GM19395 (cell line): Measurements from ENCODE around the gene ZNF764.
"Not testable (repeated sequence)": the region's sequence is repeated elsewhere in the genome, so short reads cannot be mapped to it uniquely, and the experiment has no call there.

Experiments used
- ATAC-seq: cut with Tn5 transposase; IDR thresholded peaks from one replicate; pipeline ENCODE4 v1.9.1; 2021; ENCODE audit warnings: mild to moderate bottlenecking, moderate library complexity; ENCODE audit not compliant: unreplicated experiment

The ZNF764 gene

DNA sequence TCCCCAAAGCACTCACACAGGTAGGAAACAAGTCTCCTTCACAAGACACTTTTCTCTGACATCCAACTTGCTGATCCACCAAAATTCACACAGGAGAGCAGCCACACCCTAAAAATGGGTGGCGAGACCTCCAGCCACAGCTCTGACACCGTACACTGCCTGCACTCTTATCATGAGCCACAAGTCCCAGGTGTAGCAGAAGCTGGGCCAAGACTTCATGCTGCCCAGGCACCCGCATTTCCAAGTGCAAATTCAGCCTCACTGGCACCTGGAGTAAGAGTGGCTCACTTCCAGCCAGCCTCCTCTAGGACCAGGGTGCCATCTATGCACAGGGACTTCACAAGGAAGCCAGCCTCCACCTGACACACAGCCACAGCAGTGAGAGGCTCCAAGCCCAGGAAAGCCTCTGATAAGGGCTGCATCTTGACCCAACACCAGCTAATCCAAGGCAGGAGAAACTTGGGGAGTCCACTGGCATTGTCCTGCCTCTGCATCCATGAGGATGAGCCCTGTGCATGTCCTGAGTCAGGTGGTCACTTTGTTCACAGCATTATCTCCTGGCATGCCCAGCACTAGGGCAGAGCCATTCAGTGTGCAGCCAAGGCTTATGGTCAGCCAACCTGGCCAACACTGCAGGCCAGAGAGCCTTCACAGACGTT lies 29.2 kb downstream of the ZNF764 start:
- no peak for ATAC-seq

DNA sequence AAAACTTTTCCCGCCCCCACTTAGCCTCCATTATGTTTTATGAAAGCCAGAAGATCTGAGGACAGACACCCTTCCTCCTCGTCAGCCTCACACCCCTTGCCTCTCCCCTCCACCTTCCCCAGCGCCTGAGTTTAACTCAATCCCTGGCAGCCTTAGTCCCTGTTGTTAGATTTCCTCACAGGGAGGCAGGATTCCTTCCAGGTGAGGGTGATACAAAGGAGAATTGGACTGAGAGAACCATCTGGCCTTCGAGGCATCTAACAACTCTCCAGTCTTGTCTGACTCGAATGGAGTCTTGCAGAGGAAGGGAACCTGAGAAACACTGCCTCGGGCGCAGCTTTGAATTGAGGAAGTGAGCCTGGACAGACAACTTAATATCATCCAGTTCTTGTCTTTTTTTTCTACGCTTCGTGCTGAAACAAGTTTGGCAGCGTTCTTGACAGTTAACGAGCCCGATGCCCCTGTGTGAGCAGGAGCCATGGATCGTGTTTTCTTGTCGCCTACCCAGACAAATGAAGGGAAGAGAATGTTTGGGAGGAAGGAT lies 30.5 kb downstream of the ZNF764 start:
- peak; percentile 13 for ATAC-seq

DNA sequence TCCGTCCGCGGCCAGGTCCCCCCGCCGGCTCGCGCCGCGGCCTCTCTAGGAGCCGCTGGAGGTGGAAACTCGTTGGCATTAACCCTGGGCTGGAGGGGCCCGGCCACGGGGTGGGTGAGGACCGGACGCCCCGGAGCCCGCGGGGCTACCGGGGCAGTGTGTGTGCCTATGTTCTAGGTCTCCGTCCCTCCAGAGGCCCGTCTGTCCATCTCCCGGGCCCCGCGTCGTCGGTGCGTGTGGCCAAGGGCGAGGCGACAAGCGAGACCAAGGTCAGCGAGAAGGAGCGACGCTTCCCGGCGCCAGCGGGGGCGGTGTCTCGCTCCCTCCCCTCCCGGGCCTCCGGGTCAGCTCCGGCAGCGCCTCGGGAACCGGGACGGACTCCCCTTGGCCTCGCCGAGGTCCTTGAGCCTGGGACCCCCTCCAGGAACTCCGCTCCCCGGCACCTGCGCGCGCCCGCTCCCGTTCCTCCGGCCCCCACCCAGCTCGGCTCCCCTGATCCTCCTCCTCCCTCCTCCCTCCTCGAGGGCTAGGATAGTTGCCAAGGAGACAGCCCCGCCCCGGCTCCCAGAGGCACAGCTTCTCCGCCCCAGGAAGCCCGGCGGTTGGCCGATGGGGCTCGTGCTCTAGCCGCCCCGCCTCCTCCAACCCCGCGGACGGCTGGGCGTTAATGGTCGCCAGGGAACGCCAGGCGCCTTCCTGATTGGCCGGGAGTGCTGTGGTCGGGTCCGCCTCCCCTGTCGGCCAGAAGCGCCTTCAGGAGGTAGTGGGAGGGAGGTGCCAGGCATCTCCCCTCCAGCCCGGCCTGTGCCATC lies 31.1 kb downstream of the ZNF764 start:
- ATAC-seq = peak; percentile 75

DNA sequence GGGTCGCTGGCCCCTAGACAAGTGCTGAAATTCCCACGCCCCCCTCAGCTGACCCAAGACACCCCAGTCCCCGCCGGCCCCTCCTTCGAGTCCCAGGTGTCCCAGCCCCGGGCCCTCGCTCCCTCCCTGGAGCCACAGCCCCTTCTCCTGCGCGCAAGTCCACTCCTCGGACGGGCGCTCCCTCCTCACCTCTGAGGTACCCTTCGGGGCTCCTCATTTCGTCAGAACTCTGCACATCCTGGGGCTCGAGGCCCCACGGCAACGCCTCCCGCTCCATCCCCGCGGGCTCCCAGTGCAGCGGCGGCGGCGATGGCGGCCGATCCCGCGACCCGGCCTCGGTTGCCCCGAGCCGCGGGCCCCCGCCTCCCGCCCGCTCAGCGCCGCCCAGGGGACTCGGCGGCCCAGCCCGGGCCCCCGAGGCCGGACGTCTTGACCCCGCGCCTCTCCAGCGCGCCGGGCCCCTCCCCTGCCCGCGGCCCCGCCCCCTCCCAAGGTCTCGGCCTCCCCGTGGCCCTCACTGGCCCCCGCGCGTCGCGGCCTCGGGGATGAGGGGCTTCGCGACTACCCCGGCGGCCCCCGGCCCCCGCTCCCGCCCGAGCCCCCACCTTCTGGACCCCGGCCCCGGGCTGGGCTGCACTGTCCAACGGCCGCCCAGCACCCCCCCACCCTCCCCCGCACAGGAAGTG lies 31.9 kb downstream of the ZNF764 start, which contains the start of gene ZNF768:
TSS of gene ZNF768 (minus strand) at position 430 of the 686 bp plus-strand sequence. CDS start at position 277, 153 bp downstream.
- ATAC-seq = no peak

DNA sequence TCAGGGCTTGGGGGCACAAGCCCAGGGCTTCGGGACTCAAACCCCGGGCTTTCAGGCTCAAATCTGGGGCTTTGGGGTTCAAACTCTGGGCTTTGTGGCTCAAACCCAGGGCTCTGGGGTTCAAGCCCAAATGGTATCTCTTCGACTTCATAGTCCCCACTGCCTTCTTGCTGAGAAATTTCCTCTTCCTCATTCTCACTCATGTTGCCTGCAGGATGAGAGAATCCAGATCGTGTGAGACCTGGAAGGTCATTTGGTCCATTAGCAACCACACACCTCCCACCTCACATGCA lies 32.4 kb downstream of the ZNF764 start:
- no peak for ATAC-seq

DNA sequence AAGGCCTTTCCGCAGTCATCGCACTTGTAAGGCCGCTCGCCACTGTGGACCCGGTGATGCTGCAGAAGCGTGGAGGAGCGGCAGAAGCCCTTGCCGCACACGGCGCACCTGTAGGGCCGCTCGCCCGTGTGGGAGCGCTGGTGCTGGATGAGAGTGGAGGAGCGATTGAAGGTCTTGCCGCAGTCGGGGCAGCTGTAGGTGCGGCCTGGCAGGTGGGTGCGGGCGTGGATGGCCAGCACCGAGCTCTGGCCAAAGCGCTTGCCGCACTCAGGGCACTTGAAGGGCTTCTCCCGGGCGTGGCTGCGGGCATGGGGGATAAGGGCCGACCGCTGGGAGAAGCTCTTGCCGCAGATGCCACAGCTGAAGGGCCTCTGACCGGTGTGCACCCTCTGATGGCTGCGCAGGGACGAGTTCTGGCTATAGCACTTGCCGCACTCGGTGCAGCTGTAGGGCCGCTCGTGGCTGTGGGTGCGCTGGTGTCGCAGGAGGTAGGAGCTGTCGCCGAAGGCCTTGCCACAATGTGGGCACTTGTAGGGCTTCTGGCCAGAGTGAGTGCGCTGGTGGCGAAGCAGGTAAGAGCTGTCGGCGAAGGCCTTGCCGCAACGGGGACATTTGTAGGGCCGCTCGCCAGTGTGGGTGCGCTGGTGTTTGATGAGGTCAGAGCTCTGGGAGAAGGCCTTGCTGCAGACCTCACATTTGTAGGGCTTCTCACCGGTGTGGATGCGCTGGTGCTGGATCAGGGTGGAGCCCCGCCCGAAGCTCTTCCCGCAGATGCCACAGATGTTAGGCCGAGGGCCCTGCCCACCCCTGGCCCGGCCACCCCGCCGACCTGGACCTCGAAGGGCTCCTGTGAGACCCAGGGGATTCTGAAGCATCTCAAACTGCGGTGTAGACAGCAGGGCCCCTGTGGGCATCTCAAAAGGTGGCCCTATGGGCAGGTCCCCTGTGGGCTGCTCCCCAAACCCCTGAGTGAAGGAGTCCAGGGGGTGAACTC lies 33.3 kb downstream of the ZNF764 start:
- no peak for ATAC-seq

DNA sequence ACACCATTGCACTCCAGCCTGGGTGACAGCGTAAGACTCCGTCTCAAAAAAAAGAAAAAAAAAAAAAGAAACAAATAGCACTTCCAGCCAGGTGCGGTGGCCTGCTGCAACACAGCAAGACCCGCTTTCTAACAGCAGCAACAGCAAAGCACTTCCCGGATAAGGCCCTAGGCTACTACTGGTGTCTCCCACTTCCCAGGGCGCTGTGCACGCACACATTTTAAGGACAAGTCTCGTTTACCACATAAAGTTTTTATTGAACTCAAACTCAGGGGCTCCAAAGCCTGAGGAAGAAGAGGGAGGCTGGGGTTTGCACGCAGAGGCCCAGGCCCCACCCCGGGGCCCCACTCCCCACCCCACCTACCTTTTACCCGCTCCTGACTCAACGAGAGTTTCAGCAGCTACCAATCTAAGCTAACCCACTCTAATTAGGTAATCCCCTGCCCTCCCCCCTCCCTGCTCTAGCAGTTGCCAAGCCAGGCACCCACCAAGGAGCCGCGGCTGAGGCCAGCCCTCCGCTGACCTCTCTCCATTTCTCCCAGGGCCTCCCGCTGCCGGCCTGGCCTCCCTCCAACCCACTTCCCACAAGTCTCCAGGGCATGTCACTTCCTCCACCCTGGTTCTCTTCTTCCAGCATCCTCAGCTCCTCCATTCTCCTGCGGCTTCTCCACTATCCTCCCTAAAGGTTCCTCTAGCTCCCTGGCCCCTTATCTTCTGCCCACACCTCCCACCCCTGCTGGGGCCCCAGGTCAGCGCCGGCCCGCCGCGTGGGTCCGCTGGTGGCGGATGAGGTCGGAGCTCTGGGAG lies 34.2 kb downstream of the ZNF764 start:
- no peak for ATAC-seq

DNA sequence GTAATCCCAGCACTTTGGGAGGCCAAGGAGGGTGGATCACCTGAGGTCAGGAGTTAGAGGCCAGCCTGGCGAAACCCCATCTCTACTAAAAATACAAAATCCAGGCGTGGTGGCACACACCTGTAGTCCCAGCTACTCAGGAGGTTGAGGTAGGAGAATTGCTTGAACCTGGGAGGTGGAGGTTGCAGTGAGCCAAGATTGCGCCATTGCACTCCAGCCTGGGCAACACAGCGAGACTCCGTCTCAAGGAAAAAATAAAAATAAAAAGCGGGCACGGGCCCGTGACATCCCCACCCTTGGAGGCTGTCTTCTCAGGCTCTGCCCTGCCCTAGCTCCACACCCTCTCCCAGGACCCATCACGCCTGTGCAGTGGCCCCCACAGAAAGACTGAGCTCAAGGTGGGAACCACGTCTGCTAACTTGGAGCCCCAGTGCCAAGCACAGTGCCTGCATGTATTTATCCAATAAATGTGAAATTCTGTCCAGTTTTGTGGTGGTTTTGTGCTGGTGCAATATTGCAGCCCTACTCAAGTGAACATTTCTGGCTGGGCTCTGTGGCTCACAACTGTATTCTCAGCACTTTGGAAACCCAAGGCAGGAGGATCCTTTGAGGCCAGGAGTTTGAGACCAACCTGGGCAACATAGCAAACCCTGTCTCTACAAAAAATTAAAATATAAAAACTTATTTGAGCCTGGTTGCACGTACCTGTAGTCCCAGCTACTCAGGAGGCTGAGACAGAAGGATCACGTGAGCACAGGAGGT lies 35.3 kb downstream of the ZNF764 start:
- ATAC-seq = not testable (repeated sequence)

DNA sequence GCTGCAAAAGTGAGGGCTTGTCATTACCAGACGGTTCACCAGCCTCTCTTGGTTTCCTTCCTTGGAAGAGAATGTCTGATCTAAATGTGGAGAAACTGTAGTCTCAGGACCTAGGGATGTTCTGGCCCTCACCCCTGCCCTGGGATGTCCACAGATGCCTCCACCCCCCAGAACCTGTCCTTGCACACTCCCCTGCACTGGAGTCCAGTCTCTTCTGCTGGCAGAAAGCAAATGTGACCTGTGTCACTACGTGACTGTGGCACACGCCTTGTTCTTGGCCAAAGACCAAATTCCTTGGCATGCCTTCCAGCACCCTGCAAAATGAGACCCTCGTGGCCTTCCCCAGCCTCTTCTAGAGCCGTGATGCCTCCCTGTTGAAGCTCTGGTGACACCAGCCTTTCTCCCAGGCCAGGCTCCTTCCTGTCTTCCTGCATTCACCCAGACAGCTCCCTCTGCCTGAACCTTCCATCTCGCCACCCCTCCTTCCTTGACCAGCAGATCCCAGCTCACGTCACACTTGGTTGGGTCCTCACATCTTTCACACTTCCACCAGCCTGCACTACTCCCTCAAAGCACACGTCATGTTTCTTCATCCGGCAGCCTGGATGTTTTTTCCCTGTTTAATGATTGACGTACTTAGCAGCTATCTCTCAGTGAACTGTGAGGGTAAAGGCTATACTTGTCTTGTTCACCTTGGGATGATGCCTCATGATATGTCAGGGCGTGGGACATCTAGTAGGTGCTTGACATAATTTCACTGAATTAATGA lies 36.1 kb downstream of the ZNF764 start:
- no peak for ATAC-seq

DNA sequence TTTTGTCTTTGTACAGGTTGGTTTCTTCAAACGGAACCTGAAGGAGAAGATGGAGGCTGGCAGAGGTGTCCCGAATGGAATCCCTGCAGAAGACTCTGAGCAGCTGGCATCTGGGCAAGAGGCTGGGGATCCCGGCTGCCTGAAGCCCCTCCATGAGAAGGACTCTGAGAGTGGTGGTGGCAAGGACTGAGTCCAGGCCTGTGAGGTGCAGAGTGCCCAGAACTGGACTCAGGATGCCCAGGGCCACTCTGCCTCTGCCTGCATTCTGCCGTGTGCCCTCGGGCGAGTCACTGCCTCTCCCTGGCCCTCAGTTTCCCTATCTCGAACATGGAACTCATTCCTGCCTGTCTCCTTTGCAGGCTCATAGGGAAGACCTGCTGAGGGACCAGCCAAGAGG lies 36.7 kb downstream of the ZNF764 start:
- no peak for ATAC-seq

DNA sequence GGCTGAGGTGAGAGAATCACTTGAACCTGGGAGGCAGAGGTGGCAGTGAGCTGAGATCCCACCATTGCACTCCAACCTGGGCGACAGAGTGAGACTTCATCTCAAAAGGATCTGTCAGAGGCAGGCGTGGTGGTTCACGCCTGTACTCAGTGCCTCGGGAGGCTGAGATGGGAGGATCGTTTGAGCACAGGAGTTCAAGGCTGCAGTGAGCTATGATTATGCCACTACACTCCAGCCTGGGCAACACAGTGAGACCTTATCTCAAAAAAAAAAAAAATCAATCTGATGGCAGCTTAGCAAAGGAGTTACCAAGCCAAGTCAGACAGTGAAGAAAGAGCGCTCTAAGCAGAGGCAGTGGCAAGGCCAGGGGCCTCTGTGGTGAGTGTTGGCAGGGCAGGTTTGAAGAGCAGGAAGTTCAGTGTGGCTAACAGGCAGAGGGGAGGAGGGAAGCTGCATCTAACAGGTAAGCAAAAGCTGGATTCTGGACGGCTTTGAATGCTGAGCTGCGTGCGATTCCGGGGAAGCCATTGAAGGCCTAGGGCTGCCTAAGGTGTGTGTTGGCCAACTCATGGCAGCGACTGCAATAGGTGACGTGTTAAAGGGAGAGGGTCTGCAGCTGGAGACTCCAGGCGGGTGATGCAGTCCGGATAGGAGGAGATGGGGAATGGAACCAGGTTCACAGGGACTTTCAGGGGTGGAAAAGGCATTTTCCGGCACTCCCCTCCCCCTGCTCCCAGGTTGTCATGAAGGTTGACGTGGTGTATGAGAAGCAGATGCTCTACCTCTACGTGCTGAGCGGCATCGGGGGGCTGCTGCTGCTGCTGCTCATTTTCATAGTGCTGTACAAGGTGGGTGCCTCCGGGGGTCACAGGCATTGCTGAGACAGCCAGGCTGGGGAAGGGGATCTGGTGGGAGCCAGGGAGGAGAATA lies 38.8 kb downstream of the ZNF764 start:
- no peak for ATAC-seq

DNA sequence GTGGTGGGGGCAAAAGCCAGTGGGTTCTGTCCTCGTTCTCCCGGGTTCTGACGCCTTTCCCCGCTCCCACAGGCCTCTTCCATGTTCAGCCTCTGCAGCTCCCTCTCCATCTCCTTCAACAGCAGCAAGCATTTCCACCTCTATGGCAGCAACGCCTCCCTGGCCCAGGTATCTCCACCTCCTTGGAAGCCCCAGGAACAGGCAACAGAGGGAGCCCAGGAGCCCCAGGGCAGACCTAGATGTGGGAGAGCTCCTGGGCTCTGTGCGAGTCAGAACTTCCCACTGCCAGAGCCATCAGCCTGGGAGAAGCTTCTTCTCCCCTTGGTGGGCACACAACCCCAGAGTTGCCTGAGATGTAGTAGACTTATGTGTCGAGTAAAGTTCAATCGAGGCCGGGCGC lies 39.6 kb downstream of the ZNF764 start:
- no peak for ATAC-seq

DNA sequence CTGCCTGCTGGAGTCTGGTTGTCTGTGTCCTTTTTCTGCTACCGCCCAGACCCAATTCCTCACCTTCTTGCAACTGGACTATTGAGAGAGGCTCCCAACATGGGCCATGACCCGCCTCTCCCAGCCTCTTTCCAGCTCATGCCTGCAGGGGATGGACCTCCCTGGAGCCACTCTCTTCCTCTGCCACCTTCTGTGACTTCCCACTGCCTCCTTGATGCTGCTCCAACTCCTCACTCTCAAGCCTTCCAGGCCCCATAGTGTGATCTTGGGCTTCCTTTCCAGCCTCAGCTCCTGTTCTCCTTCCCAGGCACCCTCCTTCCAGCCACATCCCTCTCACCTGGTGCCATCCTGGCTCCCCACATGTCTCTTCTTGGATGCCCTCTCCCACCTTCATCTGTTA lies 42.9 kb downstream of the ZNF764 start:
- no peak for ATAC-seq

DNA sequence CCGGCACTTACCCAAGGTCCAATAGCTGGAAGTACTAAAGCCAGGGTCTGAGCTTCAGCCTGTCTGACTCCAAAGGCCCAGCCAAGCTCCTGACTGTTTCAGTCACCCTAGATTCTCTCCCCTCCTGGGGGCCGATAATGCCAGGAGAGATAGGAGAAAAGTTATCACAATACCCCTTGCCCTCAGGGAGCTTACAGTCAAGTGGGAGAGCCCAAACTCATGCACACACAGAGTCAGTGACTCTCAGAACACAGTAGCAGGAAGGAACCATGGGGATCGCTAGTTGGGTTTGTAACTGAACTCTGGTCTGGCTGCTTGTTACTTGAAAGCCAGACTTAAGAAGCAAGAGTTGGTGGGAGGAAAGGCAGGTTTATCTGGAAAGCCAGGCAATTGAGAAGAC lies 46.7 kb downstream of the ZNF764 start:
- ATAC-seq = no peak

DNA sequence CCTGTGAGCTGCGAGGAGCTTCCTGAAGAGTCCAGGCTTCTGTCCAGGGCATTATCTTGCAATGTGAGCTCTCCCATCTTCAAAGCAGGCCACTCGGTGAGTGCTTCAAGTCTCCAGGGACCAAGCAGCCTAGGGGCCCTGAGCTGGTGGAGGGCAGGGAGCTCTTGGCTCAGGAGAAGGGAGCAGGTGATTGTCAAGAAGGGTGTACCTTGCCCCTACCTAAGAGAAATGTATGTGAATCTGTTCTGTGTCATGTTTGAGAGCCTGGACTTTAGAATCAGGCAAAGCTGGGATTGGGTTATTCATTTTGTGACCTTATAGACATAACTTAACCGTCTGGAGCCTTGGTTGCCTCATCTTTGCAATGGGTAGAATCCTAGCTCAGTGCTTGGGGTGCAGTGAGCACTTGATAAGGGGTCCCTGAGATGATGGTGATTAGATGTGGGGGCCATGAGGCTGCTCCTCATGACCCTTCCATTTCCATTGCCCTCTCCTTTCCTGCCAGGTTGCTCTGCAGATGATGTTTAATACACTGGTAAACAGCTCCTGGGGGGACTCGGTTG lies 47.7 kb downstream of the ZNF764 start:
- ATAC-seq = no peak

DNA sequence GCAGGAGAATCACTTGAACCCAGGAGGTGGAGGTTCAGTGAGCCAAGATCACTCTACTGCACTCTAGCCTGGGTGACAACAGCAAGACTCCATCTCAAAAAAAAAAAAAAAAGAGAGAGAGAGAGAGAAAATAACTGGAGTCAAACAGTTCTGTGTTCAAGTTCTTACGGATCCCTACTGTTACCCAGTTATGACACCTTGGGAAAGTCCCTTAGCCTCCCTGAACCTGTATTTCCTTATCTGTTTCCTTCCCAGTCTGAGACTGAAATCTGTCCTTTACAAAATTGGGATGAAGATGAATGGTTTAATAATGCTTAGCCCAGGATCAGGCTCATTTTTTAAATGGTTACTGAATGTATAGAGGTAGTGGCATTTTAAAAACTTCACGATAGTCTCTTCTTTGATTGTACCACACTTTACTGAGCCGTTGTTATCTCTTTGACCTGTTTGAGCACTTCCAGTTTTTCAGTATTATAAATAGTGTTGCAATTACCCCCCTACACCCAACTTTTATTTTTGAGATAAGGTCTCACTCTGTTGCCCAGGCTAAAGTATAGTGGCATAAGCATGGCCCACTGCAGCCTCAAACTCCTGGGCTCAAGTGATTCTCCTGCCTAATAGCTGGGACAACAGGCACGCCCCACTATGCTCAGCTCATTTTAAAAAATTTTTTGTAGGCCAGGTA lies 49.0 kb downstream of the ZNF764 start:
- ATAC-seq = no peak
